K562 (cell line): ENCODE results near the gene RAB31. TPM values are rescaled to one million over a fixed set of nuclear protein-coding genes. Genes with fewer than 3 reads are reported as not detected.

ENCODE experiments used
- ADNP ChIP-seq: fragments of 200-800 bp; sonication (Bioruptor generic); IDR thresholded peaks from 2 replicates; pipeline ENCODE4 v1.6.1; 2016; ENCODE audit warnings: missing genetic modification characterization, missing compliant biosample characterization
- ATF7 ChIP-seq: fragments of 450-650 bp; IDR thresholded peaks from 2 replicates; pipeline ENCODE4 v1.7.1; 2014; ENCODE audit warnings: mild to moderate bottlenecking, moderate library complexity
- BCOR ChIP-seq: fragments of 450-650 bp; IDR thresholded peaks from 2 replicates; pipeline ENCODE4 v1.6.1; 2016
- CHD2 ChIP-seq: IDR thresholded peaks from 2 replicates; pipeline ENCODE4 v1.6.1; 2011; ENCODE audit warnings: low read depth, low read length
- FOS ChIP-seq: IDR thresholded peaks from 3 replicates; pipeline ENCODE4 v1.6.1; 2011; ENCODE audit not compliant: insufficient read length; ENCODE audit errors: extremely low read depth
- FOXP4 ChIP-seq: sonication (generic); formaldehyde crosslinking; IDR thresholded peaks from 2 replicates; pipeline ENCODE4 v1.8.0; 2022; ENCODE audit warnings: mild to moderate bottlenecking, missing genetic modification reagents, borderline replicate concordance
- IFI16 ChIP-seq: fragments of 250-450 bp; sonication (Bioruptor Pico); IDR thresholded peaks from 2 replicates; pipeline ENCODE4 v2.1.2; 2022; ENCODE audit warnings: mild to moderate bottlenecking, inconsistent platforms
- ILF3 ChIP-seq: fragments of 450-650 bp; IDR thresholded peaks from 2 replicates; pipeline ENCODE4 v1.6.1; 2018; ENCODE audit warnings: antibody characterized with exemption, mild to moderate bottlenecking, moderate library complexity, borderline replicate concordance
- NCOA1 ChIP-seq: fragments of 450-650 bp; IDR thresholded peaks from 2 replicates; pipeline ENCODE4 v1.6.1; 2016; ENCODE audit warnings: low read depth
- RAD21 ChIP-seq, 2 experiments: fragments of 250-450 bp in 1 of 2; fragments of 450-650 bp in 1 of 2; sonication (Bioruptor Pico) in 1 of 2; formaldehyde crosslinking in 1 of 2; IDR thresholded peaks in 1 of 2; conservative IDR thresholded peaks in 1 of 2; 2 replicates each; pipeline versions ENCODE4 v1.4.0 to v1.8.0; 2020 to 2022; ENCODE audit warnings: mild to moderate bottlenecking in 2 of 2, moderate library complexity in 1 of 2
- RAD51 ChIP-seq: fragments of 450-650 bp; IDR thresholded peaks from 2 replicates; pipeline ENCODE4 v1.7.1; 2016; ENCODE audit warnings: low read depth, mild to moderate bottlenecking, borderline replicate concordance
- RBFOX2 ChIP-seq: fragments of 200-400 bp; formaldehyde crosslinking; IDR thresholded peaks from 2 replicates; pipeline ENCODE4 v1.6.1; 2017; ENCODE audit warnings: low read depth, mild to moderate bottlenecking, low read length, moderate library complexity
- TAL1 ChIP-seq: fragments of 450-650 bp; IDR thresholded peaks from 2 replicates; pipeline ENCODE4 v1.6.1; 2016; ENCODE audit warnings: mild to moderate bottlenecking
- TFAM ChIP-seq: fragments of 250-450 bp; sonication (Bioruptor Pico); conservative IDR thresholded peaks from 2 replicates; pipeline ENCODE4 v1.5.0; 2021; ENCODE audit warnings: mild to moderate bottlenecking, moderate library complexity
- TGIF2 ChIP-seq: sonication (generic); formaldehyde crosslinking; IDR thresholded peaks from 2 replicates; pipeline ENCODE4 v1.8.1; 2022; ENCODE audit warnings: mild to moderate bottlenecking, missing genetic modification reagents, moderate library complexity
- TRIM28 ChIP-seq: fragments of 450-650 bp; IDR thresholded peaks from 2 replicates; pipeline ENCODE4 v1.6.1; 2017
- YY1 ChIP-seq, 3 experiments: IDR thresholded peaks; 2 replicates each; pipeline ENCODE4 v1.6.1; 2011; ENCODE audit warnings: low read length in 2 of 3, mild to moderate bottlenecking in 2 of 3, moderate library complexity in 2 of 3, borderline replicate concordance in 1 of 3, control low read depth in 1 of 3, low read depth in 1 of 3; ENCODE audit not compliant: insufficient read depth in 3 of 3, insufficient replicate concordance in 2 of 3, control insufficient read depth in 1 of 3, insufficient read length in 1 of 3; ENCODE audit errors: extremely low read depth in 1 of 3
- ZBTB7A ChIP-seq: IDR thresholded peaks from 2 replicates; pipeline ENCODE4 v1.6.1; 2011; ENCODE audit warnings: low read depth, mild to moderate bottlenecking, low read length, moderate library complexity, borderline replicate concordance; ENCODE audit not compliant: control insufficient read depth
- ZNF133 ChIP-seq: fragments of 250-450 bp; sonication (Bioruptor Pico); IDR thresholded peaks from 2 replicates; pipeline ENCODE4 v1.4.0; 2020; ENCODE audit warnings: mild to moderate bottlenecking
- ZNF197 ChIP-seq: fragments of 200-800 bp; sonication (Bioruptor generic); IDR thresholded peaks from 2 replicates; pipeline ENCODE4 v1.6.1; 2016; ENCODE audit warnings: low read depth, missing genetic modification characterization, missing compliant biosample characterization
- ZNF354B ChIP-seq: fragments of 250-450 bp; sonication (Bioruptor Pico); IDR thresholded peaks from 2 replicates; pipeline ENCODE4 v1.4.0; 2020
- ZNF766 ChIP-seq: fragments of 200-800 bp; sonication (Bioruptor generic); conservative IDR thresholded peaks from 2 replicates; pipeline ENCODE4 v1.6.1; 2016; ENCODE audit warnings: missing genetic modification characterization, missing compliant biosample characterization
- polyA plus RNA-seq, 8 experiments: library from polyadenylated mRNA; depleted of rRNA in 4 of 8; stranded (reverse) in 5 of 8; unstranded in 3 of 8; fragments of >200 nt; fragmentation: Nextera tagmentation in 2 of 8; fragmentation: Illumina TruSeq in 1 of 8; extraction: Ambion mirVana in 2 of 8; extraction: Trizol in 1 of 8; gene quantifications; 2 replicates each; pipeline versions ENCODE4 v1.2.1 to v1.2.3, GENCODE V29; 2011 to 2014; ENCODE audit warnings: inconsistent platforms in 1 of 8, missing spikeins in 1 of 8
- total RNA-seq, 7 experiments: library from RNA; depleted of rRNA in 6 of 7; stranded (reverse); fragments of >200 nt in 6 of 7; fragmentation: Illumina TruSeq in 2 of 7; extraction: Trizol in 2 of 7; gene quantifications; 2 replicates each; pipeline versions ENCODE4 v1.2.1 to v1.2.3, GENCODE V29; 2011 to 2021; ENCODE audit warnings: low replicate concordance in 1 of 7
- TF ChIP-seq, protein P1 (sequence below), 3 experiments: IDR thresholded peaks in 2 of 3; conservative IDR thresholded peaks in 1 of 3; 2 replicates each; pipeline ENCODE4 v1.5.1; 2011 to 2012; ENCODE audit warnings: low read length in 3 of 3, mild to moderate bottlenecking in 3 of 3, control low read depth in 2 of 3, improper control_type of control experiment in 1 of 3, inconsistent platforms in 1 of 3, low read depth in 1 of 3, mixed read lengths in 1 of 3, moderate library complexity in 1 of 3; ENCODE audit not compliant: insufficient read depth in 2 of 3
- TF ChIP-seq, protein P2 (sequence below): fragments of 450-650 bp; formaldehyde crosslinking; IDR thresholded peaks from 2 replicates; pipeline ENCODE4 v1.4.0; 2022; ENCODE audit warnings: missing genetic modification characterization

RAB31 gene
- total and polyA plus RNA-seq, 9 of the 15 experiments (the other 6 are each of a cell fraction or from before 2014, with no cell fraction given) = 20.7 to 70.4 (median 41.3) TPM

DNA sequence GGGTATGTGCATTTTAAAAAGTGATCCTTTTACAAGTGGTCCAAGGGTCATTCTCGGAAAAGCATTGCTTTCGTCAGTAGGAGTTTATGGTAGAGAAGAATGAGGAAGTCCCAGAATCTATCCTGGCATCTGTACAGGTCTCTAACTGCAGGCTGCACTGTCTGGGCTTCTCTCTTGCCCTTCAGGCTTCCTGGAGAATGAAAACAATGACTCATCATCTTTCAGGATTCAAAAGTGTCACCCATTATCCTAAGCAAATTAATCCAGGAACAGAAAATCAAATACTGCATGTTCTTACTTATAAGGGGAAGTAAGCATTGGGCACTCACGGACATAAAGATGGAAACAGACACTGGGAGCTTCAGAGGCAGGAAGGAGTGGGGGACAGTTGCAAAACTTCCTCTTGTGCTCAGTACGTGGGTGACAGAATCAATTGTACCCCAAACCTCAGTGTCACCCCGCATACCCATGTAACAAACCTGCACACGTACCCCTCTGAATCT lies 117.5 kb downstream of the RAB31 start (continued):
- no peak for TF ChIP-seq YY1 (IDR thresholded peaks at IDR 0.05; ENCODE audit: borderline replicate concordance in 1 of 3, control insufficient read depth in 1 of 3, extremely low read depth in 1 of 3, insufficient read depth in 3 of 3, insufficient read length in 1 of 3, insufficient replicate concordance in 2 of 3, low read depth in 1 of 3, low read length in 2 of 3)
- no peak for TF ChIP-seq TFAM (CRISPR knock-in tag)
- peak; percentile 23 to 50; a peak in 3 of 4 replicates for TF ChIP-seq RAD21 (CRISPR knock-in tag; conservative IDR thresholded peaks at IDR 0.05 in 1 of 2, IDR thresholded peaks at IDR 0.05 in 1 of 2)
- peak; percentile 85 for TF ChIP-seq ATF7
- TF ChIP-seq ZNF197 (CRISPR knock-in tag) = peak; percentile 80; the same call in 1 of the 2 replicates
- TF ChIP-seq IFI16 (CRISPR knock-in tag) = no peak
- TF ChIP-seq NCOA1 = peak; percentile 78
- TF ChIP-seq, protein P1, sequence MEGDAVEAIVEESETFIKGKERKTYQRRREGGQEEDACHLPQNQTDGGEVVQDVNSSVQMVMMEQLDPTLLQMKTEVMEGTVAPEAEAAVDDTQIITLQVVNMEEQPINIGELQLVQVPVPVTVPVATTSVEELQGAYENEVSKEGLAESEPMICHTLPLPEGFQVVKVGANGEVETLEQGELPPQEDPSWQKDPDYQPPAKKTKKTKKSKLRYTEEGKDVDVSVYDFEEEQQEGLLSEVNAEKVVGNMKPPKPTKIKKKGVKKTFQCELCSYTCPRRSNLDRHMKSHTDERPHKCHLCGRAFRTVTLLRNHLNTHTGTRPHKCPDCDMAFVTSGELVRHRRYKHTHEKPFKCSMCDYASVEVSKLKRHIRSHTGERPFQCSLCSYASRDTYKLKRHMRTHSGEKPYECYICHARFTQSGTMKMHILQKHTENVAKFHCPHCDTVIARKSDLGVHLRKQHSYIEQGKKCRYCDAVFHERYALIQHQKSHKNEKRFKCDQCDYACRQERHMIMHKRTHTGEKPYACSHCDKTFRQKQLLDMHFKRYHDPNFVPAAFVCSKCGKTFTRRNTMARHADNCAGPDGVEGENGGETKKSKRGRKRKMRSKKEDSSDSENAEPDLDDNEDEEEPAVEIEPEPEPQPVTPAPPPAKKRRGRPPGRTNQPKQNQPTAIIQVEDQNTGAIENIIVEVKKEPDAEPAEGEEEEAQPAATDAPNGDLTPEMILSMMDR (IDR thresholded peaks at IDR 0.05 in 2 of 3, conservative IDR thresholded peaks at IDR 0.05 in 1 of 3; ENCODE audit: insufficient read depth in 2 of 3, low read depth in 1 of 3, low read length in 3 of 3) = no peak
- no peak for TF ChIP-seq BCOR
- no peak for TF ChIP-seq ADNP
- TF ChIP-seq ZNF354B = no peak
- TF ChIP-seq ILF3 = no peak
- TF ChIP-seq CHD2 = no peak
- TF ChIP-seq ZNF133 (CRISPR knock-in tag) = no peak
- peak; percentile 78 for TF ChIP-seq TAL1
- TF ChIP-seq TGIF2 (CRISPR knock-in tag) = no peak
- no peak for TF ChIP-seq FOXP4 (CRISPR knock-in tag)
- no peak for TF ChIP-seq RAD51
- no peak for TF ChIP-seq ZBTB7A
- TF ChIP-seq ZNF766 (CRISPR knock-in tag) = peak; percentile 93
- TF ChIP-seq FOS = peak; percentile 47
- TF ChIP-seq RBFOX2 = no peak
- TF ChIP-seq, protein P2, sequence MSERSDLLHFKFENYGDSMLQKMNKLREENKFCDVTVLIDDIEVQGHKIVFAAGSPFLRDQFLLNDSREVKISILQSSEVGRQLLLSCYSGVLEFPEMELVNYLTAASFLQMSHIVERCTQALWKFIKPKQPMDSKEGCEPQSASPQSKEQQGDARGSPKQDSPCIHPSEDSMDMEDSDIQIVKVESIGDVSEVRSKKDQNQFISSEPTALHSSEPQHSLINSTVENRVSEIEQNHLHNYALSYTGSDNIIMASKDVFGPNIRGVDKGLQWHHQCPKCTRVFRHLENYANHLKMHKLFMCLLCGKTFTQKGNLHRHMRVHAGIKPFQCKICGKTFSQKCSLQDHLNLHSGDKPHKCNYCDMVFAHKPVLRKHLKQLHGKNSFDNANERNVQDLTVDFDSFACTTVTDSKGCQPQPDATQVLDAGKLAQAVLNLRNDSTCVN = no peak
- no peak for TF ChIP-seq TRIM28
